Prostate gland (tissue), 2 donors: ENCODE measurements around the gene PFN4. TPM values are rescaled to one million over a fixed set of nuclear protein-coding genes. Genes with fewer than 3 reads are reported as not detected.

Experiments
- DNase-seq: peaks from one replicate; pipeline ENCODE4 v3.0.0-alpha.2; 2019; ENCODE audit warnings: low spot score
- H3K27ac ChIP-seq, 2 donors: fragments of 200-600 bp; sonication (generic); 2 replicates each; pipeline ENCODE4 v1.5.1; 2017 to 2019
- H3K27me3 ChIP-seq: fragments of 200-600 bp; sonication (generic); replicated peaks from 2 replicates; pipeline ENCODE4 v1.5.1; 2019; ENCODE audit not compliant: insufficient read depth
- H3K36me3 ChIP-seq, 2 donors: fragments of 200-600 bp; sonication (generic); 1 replicate in 1 of 2; 2 replicates in 1 of 2; pipeline versions ENCODE4 v1.5.1 to v1.8.1; 2017 to 2019
- H3K4me1 ChIP-seq: fragments of 200-600 bp; sonication (generic); replicated peaks from 2 replicates; pipeline ENCODE4 v1.5.1; 2019
- H3K4me3 ChIP-seq, 2 donors: fragments of 200-600 bp; sonication (generic); 2 replicates each; pipeline ENCODE4 v1.5.1; 2017 to 2019
- H3K9me3 ChIP-seq: fragments of 200-600 bp; sonication (generic); 2 replicates; pipeline ENCODE4 v1.5.1; 2017
- POLR2A ChIP-seq: fragments of 450-650 bp; IDR thresholded peaks from one replicate; pipeline ENCODE4 v1.6.1; 2016; ENCODE audit warnings: antibody characterized with exemption, mild to moderate bottlenecking
- POLR2AphosphoS5 ChIP-seq: sonication (generic); formaldehyde crosslinking; IDR thresholded peaks from one replicate; pipeline ENCODE4 v1.6.1; 2017; ENCODE audit warnings: antibody characterized with exemption
- WGBS: methylation state at CpG from one replicate; pipeline ENCODE4 v1.1.5; 2018; 5-methylcytosine and 5-hydroxymethylcytosine counted together
- intact Hi-C: fragments of 100-400 bp; cut with DNase I; formaldehyde crosslinking; loops from one replicate; pipeline ENCODE4 v1.14.2; 2022
- total RNA-seq, 2 donors: library from RNA; depleted of rRNA; stranded (reverse); fragments of >200 nt; gene quantifications; one replicate each; pipeline ENCODE4 v1.1.0, GENCODE V29; 2016
- TF ChIP-seq, protein P1 (sequence below), 4 experiments: fragments of 200-600 bp in 2 of 4; fragments of 450-650 bp in 2 of 4; sonication (generic) in 2 of 4; IDR thresholded peaks; 1 replicate in 3 of 4; 2 replicates in 1 of 4; pipeline ENCODE4 v1.5.1; 2016 to 2019; ENCODE audit warnings: antibody characterized with exemption in 4 of 4, mild to moderate bottlenecking in 2 of 4, moderate library complexity in 2 of 4

PFN4 gene
- total RNA-seq, 2 donors from 2014 or later, result 16.9 TPM; not detected in 1

DNA sequence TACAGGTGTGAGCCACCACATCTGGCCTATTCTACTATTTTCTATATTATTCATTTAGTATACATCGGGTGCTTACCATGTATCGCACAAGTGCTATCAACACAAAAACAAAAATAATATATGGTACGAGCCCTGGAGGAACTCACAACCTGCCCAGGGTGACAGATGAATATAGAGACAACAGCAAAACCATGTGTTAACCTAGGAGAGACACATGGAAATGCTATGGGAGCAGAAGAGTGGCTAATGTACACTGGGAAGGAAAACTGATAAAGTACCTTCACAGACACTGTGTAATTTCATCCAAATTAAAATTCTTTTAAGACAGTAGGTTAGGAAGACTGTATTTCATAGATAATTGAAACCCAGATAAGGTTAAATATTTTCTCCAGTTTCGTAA, 50.9 kb downstream of the PFN4 start:
- Histone ChIP-seq H3K9me3 (no peaks in the 10 kb centered on the region), H3K4me3 (no peak overlapping the region), H3K36me3 (no peaks in the 10 kb centered on the region), H3K27ac (no peak overlapping the region), H3K27me3 (no peaks in the 10 kb centered on the region), H3K4me1 (no peaks in the 10 kb centered on the region)
- WGBS, result 97% methylated on average over 4 of the region's 4 CpGs
- DNase-seq, result no peak
- intact Hi-C loops, result no loop called here
- TF ChIP-seq, protein P1, sequence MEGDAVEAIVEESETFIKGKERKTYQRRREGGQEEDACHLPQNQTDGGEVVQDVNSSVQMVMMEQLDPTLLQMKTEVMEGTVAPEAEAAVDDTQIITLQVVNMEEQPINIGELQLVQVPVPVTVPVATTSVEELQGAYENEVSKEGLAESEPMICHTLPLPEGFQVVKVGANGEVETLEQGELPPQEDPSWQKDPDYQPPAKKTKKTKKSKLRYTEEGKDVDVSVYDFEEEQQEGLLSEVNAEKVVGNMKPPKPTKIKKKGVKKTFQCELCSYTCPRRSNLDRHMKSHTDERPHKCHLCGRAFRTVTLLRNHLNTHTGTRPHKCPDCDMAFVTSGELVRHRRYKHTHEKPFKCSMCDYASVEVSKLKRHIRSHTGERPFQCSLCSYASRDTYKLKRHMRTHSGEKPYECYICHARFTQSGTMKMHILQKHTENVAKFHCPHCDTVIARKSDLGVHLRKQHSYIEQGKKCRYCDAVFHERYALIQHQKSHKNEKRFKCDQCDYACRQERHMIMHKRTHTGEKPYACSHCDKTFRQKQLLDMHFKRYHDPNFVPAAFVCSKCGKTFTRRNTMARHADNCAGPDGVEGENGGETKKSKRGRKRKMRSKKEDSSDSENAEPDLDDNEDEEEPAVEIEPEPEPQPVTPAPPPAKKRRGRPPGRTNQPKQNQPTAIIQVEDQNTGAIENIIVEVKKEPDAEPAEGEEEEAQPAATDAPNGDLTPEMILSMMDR (IDR thresholded peaks at IDR 0.05), result no peak
- TF ChIP-seq POLR2A (no peak), POLR2AphosphoS5 (no peak)

DNA sequence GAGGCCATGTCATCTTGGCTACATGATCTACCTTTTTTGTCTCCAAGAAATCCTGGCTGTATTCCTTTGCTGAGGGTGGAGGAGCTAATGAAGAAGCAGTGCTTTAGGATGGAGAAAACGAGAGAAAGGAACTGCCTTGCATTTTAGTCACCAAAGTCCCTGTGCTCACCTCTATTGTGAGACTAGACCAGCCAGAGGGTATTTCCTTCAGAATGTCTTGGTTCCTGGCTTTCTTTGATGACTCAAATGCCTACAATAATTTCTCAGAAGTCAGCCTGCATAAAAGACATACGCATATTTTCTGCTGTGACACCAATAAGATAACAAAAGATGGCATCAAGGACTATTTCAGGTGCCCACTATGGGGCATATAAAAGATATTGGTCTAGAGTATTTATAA, 57.8 kb downstream of the PFN4 start:
- Histone ChIP-seq H3K9me3 (no peaks in the 10 kb centered on the region), H3K27me3 (no peaks in the 10 kb centered on the region), H3K4me1 (no peaks in the 10 kb centered on the region), H3K36me3 (no peaks in the 10 kb centered on the region), H3K4me3 (no peak overlapping the region), H3K27ac (no peak overlapping the region)
- intact Hi-C loops, result no loop called here
- TF ChIP-seq POLR2A (no peak), POLR2AphosphoS5 (no peak)
- TF ChIP-seq, protein P1 (IDR thresholded peaks at IDR 0.05), result no peak
- no peak for DNase-seq
- WGBS, result 79% methylated on average over 2 of the region's 2 CpGs

Other genes with a start within 250 kb of the PFN4 start
- 10 to 100 TPM; 12.2 to 16.9 TPM for gene ATAD2B, start 196.2 kb downstream of the PFN4 start, total RNA-seq
- gene UBXN2A, start 182.9 kb downstream of the PFN4 start, total RNA-seq, result 10 to 100 TPM in 1 of 2 donors, 1 to 10 TPM in 1; 9.7 to 19.2 TPM
- not detected for gene MFSD2B, start 113.2 kb downstream of the PFN4 start, total RNA-seq
- gene WDCP, start 75.9 kb downstream of the PFN4 start, total RNA-seq, result 1 to 10 TPM; 6.3 to 7.2 TPM
- 1 to 10 TPM; 8.5 to 8.6 TPM for gene FKBP1B, start 73.6 kb downstream of the PFN4 start, total RNA-seq
- gene SF3B6, start 47.0 kb downstream of the PFN4 start, total RNA-seq, result 10 to 100 TPM; 78.9 to 79.3 TPM
- gene TP53I3, start 38.5 kb downstream of the PFN4 start, total RNA-seq, result 10 to 100 TPM; 16.2 to 26.2 TPM
- gene FAM228B, start 135 bp upstream of the PFN4 start, total RNA-seq, result 10 to 100 TPM; 17.7 to 20.6 TPM
- 1 to 10 TPM in 1 of 2 donors, under 1 TPM in 1; 0.55 to 4.8 TPM for gene FAM228A, start 51.7 kb upstream of the PFN4 start, total RNA-seq
- 10 to 100 TPM; 42.8 to 45.7 TPM for gene ITSN2, start 237.2 kb upstream of the PFN4 start, total RNA-seq